ENCODE data around the gene TBC1D30. TPM values are rescaled to one million over a fixed set of nuclear protein-coding genes. Genes with fewer than 3 reads are reported as not detected.
"Not testable (repeated sequence)": the region's sequence is repeated elsewhere in the genome, so short reads cannot be mapped to it uniquely, and the experiment has no call there.

TBC1D30 gene
- total RNA-seq, 4 donors from 2014 or later = 7.0 to 31.3 (median 9.0) TPM

- H3K4me3 ChIP-seq (replicated peaks in 1 of 3) = no peak overlapping the region
- no peaks in the 10 kb centered on the region for H3K9me3 ChIP-seq
- H3K27ac ChIP-seq = no peak overlapping the region
- no peak for DNase-seq
- intact Hi-C loops (cut with DNase I) = no loop called here
- H3K27me3 ChIP-seq = no peaks in the 10 kb centered on the region
- H3K36me3 ChIP-seq = no peaks in the 10 kb centered on the region
- TF ChIP-seq, protein P1, sequence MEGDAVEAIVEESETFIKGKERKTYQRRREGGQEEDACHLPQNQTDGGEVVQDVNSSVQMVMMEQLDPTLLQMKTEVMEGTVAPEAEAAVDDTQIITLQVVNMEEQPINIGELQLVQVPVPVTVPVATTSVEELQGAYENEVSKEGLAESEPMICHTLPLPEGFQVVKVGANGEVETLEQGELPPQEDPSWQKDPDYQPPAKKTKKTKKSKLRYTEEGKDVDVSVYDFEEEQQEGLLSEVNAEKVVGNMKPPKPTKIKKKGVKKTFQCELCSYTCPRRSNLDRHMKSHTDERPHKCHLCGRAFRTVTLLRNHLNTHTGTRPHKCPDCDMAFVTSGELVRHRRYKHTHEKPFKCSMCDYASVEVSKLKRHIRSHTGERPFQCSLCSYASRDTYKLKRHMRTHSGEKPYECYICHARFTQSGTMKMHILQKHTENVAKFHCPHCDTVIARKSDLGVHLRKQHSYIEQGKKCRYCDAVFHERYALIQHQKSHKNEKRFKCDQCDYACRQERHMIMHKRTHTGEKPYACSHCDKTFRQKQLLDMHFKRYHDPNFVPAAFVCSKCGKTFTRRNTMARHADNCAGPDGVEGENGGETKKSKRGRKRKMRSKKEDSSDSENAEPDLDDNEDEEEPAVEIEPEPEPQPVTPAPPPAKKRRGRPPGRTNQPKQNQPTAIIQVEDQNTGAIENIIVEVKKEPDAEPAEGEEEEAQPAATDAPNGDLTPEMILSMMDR (IDR thresholded peaks at IDR 0.05) = no peak
- TF ChIP-seq POLR2A (IDR thresholded peaks at IDR 0.05) = no peak
- H3K4me1 ChIP-seq = no peaks in the 10 kb centered on the region
These were observed 15.7 kb downstream of the TBC1D30 start for GRCh38 chr12:64840119-64840518.

DNA sequence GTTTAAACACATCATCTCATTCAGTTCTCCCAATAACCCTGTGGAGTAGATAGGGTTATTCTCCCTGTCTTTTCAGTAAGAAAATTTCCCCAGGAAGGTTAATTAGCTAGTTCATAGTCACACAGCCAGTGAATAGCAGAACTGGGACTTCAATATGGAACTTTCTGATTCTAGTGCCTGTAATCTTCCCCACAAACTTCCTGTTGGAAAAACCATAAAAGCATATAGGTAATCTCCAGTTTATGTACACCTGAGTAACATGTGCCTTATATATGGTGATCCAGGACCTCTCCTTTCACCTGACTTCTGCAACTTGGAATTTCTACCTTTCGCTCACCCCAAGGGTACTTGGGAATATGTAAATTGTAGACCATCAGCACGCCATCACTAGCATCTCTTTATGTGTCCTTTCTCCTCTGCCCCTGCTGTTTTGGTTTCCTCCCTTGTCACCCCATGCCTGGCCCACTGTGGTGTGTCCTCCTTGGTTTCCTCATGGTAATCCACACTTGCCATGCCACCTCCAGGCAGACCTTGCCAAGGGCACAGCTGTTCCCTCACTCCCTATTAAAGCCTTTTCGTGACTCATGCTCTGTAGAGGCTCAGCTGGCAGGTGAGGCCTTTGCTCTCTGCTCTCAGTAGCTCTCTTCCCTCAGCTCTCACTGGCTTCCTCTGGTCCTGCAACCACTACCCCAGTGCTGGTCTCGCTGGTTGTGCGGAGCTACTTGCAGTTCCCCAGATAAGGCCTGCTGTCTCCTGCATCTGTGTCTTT, 16.7 kb downstream of the TBC1D30 start:
- no peaks in the 10 kb centered on the region for H3K36me3 ChIP-seq
- H3K27me3 ChIP-seq = no peaks in the 10 kb centered on the region
- H3K9me3 ChIP-seq = no peaks in the 10 kb centered on the region
- H3K4me1 ChIP-seq = no peaks in the 10 kb centered on the region
- no peak overlapping the region for H3K4me3 ChIP-seq (replicated peaks in 1 of 3)
- WGBS, 2 donors = 92 to 95% methylated on average over 5 of the region's 5 CpGs
- H3K27ac ChIP-seq = no peak overlapping the region
- no peak for TF ChIP-seq POLR2A (IDR thresholded peaks at IDR 0.05)
- TF ChIP-seq, protein P1 (IDR thresholded peaks at IDR 0.05) = no peak
- intact Hi-C loops (cut with DNase I) = no loop called here
- DNase-seq = no peak

DNA sequence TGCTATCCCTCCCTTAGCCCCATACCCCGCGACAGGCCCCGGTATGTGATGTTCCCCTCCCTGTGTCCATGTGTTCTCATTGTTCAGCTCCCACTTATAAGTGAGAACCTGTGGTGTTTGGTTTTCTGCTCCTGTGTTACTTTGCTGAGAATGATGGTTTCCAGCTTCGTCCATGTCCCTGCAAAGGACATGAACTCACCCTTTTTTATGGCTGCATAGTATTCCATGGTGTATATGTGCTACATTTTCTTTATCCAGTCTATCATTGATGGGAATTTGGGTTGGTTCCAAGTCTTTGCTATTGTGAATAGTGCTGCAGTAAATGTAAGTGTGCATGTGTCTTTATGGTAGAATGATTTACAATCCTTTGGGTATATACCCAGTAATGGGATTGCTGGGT, 24.0 kb downstream of the TBC1D30 start:
- H3K36me3 ChIP-seq; H3K27me3 ChIP-seq; H3K9me3 ChIP-seq; H3K4me3 ChIP-seq (replicated peaks in 1 of 3); H3K27ac ChIP-seq; intact Hi-C loops (cut with DNase I); DNase-seq; H3K4me1 ChIP-seq: not testable (repeated sequence)
- 95 to 98% methylated on average over 4 of the region's 4 CpGs for WGBS, 2 donors

DNA sequence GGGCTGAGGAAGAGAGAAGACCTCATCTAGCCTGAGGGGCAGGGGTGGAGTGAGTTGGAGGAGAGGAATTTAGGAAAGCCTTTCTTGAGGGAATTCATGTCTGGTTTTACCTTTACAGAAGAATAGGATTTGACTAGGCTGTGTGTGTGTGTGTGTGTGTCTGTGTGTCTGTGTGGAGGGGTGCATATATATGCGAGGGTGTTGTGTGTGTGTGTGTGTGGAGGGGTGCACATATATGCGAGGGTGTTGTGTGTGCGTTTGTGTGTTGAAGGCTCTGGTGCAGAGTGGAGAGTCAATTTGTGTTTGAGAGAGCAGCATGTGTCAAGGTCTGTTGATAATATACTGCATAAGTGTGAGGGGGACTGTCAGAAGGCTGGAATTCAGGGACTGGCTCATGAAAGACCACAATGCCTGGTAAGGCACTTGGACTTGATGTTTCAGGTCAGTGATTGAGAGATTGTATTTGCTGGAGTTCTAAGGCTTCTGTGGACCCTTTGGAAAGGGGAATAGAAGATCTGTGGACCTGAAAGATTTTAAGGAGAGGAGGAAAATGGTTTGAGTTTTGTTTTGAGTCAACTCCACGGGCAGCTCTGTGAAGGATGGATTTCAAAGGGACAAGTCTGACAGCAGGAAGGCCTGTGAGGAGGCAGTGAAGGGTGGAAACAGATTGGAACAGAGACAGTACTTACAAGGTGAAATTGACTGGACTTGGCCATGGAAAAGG, 34.6 kb downstream of the TBC1D30 start:
- no peaks in the 10 kb centered on the region for H3K9me3 ChIP-seq
- no peak for DNase-seq
- 78 to 82% methylated on average over 4 of the region's 4 CpGs for WGBS, 2 donors
- H3K4me3 ChIP-seq (replicated peaks in 1 of 3) = no peak overlapping the region
- H3K36me3 ChIP-seq = no peaks in the 10 kb centered on the region
- H3K27me3 ChIP-seq = no peaks in the 10 kb centered on the region
- H3K27ac ChIP-seq = no peak overlapping the region
- no peak for TF ChIP-seq POLR2A (IDR thresholded peaks at IDR 0.05)
- TF ChIP-seq, protein P1 (IDR thresholded peaks at IDR 0.05) = no peak
- H3K4me1 ChIP-seq = no peaks in the 10 kb centered on the region
- intact Hi-C loops (cut with DNase I) = no loop called here

- 93 to 96% methylated on average over 4 of the region's 4 CpGs for WGBS, 2 donors
- TF ChIP-seq, protein P1 (IDR thresholded peaks at IDR 0.05) = no peak
- TF ChIP-seq POLR2A (IDR thresholded peaks at IDR 0.05) = no peak
- no peak overlapping the region for H3K4me3 ChIP-seq (replicated peaks in 1 of 3)
- DNase-seq = no peak
- H3K36me3 ChIP-seq = no peaks in the 10 kb centered on the region
- H3K4me1 ChIP-seq = no peaks in the 10 kb centered on the region
- H3K27me3 ChIP-seq = no peaks in the 10 kb centered on the region
- intact Hi-C loops (cut with DNase I) = no loop called here
- no peaks in the 10 kb centered on the region for H3K9me3 ChIP-seq
- no peak overlapping the region for H3K27ac ChIP-seq
These were observed 36.1 kb downstream of the TBC1D30 start for GRCh38 chr12:64860446-64860998.
